Osteocyte (in vitro differentiated cells): ENCODE results near the gene CEMIP2. TPM values are rescaled to one million over a fixed set of nuclear protein-coding genes. Genes with fewer than 3 reads are reported as not detected.

Experiments
- DNase-seq: peaks from one replicate; pipeline ENCODE4 v3.0.0; 2021; ENCODE audit warnings: mixed read lengths; ENCODE audit not compliant: unreplicated experiment; ENCODE audit errors: extremely low spot score
- H3K27ac Mint-ChIP-seq: one replicate; pipeline ENCODE4 v1.8.0; 2021; ENCODE audit warnings: mild to moderate bottlenecking, mixed read lengths; ENCODE audit not compliant: unreplicated experiment
- H3K27me3 Mint-ChIP-seq: one replicate; pipeline ENCODE4 v1.8.0; 2021; ENCODE audit warnings: mixed read lengths; ENCODE audit not compliant: unreplicated experiment
- H3K36me3 Mint-ChIP-seq: one replicate; pipeline ENCODE4 v1.8.0; 2021; ENCODE audit warnings: mixed read lengths; ENCODE audit not compliant: unreplicated experiment
- H3K4me1 Mint-ChIP-seq: one replicate; pipeline ENCODE4 v1.8.0; 2021; ENCODE audit warnings: mixed read lengths; ENCODE audit not compliant: unreplicated experiment
- H3K4me3 Mint-ChIP-seq: one replicate; pipeline ENCODE4 v1.8.0; 2021; ENCODE audit warnings: mild to moderate bottlenecking, moderate library complexity, mixed read lengths; ENCODE audit not compliant: unreplicated experiment
- H3K9me3 Mint-ChIP-seq: one replicate; pipeline ENCODE4 v1.8.0; 2021; ENCODE audit warnings: mixed read lengths; ENCODE audit not compliant: unreplicated experiment
- CTCF ChIP-seq: fragments of 200-600 bp; sonication (generic); IDR thresholded peaks from 2 replicates; pipeline ENCODE4 v1.5.0; 2021; ENCODE audit warnings: antibody characterized with exemption, mild to moderate bottlenecking, moderate library complexity
- total RNA-seq: library from RNA; stranded (reverse); gene quantifications from 2 replicates; pipeline ENCODE4 v1.2.1, GENCODE V29; 2021

The CEMIP2 gene
- total RNA-seq, 1 donor from 2014 or later = 20.9 TPM

- no peak for DNase-seq
- Mint-ChIP-seq H3K4me3 (no peak overlapping the region), H3K9me3 (no peaks in the 10 kb centered on the region), H3K36me3 (peaks cover 18% of the 10 kb centered on the region), H3K27ac (no peak overlapping the region), H3K4me1 (peaks cover 38% of the 10 kb centered on the region), H3K27me3 (no peaks in the 10 kb centered on the region)
- no peak for TF ChIP-seq CTCF
Measured at GRCh38 chr9:71744754-71745521, 23.4 kb downstream of the CEMIP2 start.

- DNase-seq = no peak
- peaks cover 24% of the 10 kb centered on the region for H3K36me3 Mint-ChIP-seq
- no peak overlapping the region for H3K4me3 Mint-ChIP-seq
- H3K27me3 Mint-ChIP-seq = no peaks in the 10 kb centered on the region
- no peak for TF ChIP-seq CTCF
- no peaks in the 10 kb centered on the region for H3K9me3 Mint-ChIP-seq
- H3K4me1 Mint-ChIP-seq = peaks cover 36% of the 10 kb centered on the region
- no peak overlapping the region for H3K27ac Mint-ChIP-seq
Measured at GRCh38 chr9:71743882-71744281, 24.4 kb downstream of the CEMIP2 start.

GRCh38 chr9:71743217-71743705 lies 25.1 kb downstream of the CEMIP2 start:
- no peak overlapping the region for H3K4me3 Mint-ChIP-seq
- peaks cover 30% of the 10 kb centered on the region for H3K4me1 Mint-ChIP-seq
- H3K27me3 Mint-ChIP-seq = no peaks in the 10 kb centered on the region
- DNase-seq = no peak
- TF ChIP-seq CTCF = no peak
- no peaks in the 10 kb centered on the region for H3K9me3 Mint-ChIP-seq
- H3K36me3 Mint-ChIP-seq = peaks cover 24% of the 10 kb centered on the region
- no peak overlapping the region for H3K27ac Mint-ChIP-seq

GRCh38 chr9:71742703-71743102 lies 25.6 kb downstream of the CEMIP2 start:
- peaks cover 28% of the 10 kb centered on the region for H3K36me3 Mint-ChIP-seq
- H3K27me3 Mint-ChIP-seq = no peaks in the 10 kb centered on the region

More at GRCh38 chr9:71742703-71743102, 25.6 kb downstream of the CEMIP2 start:
- Mint-ChIP-seq H3K4me1 (peaks cover 26% of the 10 kb centered on the region), H3K4me3 (no peak overlapping the region), H3K9me3 (no peaks in the 10 kb centered on the region), H3K27ac (no peak overlapping the region)
- DNase-seq = no peak
- no peak for TF ChIP-seq CTCF
